HS-27A (cell line): Measurements from ENCODE around the gene NOL4L.
"Not testable (repeated sequence)": the region's sequence is repeated elsewhere in the genome, so short reads cannot be mapped to it uniquely, and the experiment has no call there.

Experiments
- DNase-seq: peaks from one replicate; pipeline ENCODE4 v3.0.0-alpha.2; 2012; ENCODE audit warnings: low read depth, missing footprints

Gene NOL4L

DNA sequence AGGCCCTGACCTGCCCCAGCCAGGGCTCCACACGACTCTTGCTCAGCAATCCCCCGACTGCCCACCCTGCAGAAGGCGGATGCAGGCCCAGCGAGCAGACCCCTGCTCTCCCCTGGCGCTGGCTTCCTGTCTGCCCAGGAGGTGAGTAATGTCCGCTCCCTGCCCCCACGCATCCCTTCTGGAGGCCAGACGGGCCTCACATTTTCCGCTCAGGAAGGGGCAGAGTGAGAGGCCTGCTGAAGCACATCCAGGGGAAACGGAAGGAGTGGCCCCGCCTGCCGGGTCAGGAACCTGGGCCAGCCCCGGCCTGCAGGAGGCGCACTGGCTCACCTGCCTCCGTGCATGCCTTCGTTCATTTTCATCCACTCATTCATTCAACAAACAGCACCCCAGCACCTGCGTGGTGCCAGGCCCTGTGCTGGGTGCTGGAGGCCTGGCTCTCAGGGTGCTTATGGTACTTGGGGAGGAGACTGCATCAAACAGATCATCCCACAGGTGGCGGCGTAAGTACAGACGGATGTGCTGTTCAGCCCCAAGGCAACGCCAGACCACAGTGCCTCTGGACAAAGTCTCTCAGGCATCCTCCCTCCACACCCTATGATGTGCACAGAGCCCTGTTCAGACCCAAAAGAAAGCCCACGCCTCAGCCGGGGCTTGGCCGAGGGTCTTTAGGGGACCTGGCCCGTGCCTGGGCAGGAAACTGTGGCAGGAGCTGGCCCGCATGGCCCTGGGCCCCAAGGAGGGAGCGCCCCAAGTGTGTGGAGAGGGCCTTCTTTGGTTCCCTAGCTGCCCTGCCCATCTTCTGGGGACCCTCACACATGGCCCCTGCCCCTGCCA lies 114.9 kb downstream of the NOL4L start:
- DNase-seq: no peak

DNA sequence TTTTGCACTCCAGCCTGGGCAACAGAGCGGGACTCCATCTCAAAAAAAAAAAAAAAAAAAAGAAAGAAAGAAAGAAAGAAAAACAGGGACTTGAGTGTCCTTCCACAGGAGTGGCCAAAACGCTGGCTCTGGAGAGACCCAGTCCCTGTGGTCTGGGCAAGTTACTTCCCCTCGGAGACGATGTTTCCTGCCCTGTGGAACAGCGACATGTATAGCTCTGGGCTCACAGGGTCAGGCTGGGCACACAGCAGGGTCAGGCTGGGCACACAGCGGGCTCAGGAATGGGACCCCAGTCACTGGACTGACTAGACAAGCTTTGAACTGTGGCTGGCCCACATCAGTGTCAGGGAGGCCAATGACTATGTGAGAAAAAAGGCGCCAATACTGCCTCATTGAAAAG lies 116.3 kb downstream of the NOL4L start:
- DNase-seq: no peak

DNA sequence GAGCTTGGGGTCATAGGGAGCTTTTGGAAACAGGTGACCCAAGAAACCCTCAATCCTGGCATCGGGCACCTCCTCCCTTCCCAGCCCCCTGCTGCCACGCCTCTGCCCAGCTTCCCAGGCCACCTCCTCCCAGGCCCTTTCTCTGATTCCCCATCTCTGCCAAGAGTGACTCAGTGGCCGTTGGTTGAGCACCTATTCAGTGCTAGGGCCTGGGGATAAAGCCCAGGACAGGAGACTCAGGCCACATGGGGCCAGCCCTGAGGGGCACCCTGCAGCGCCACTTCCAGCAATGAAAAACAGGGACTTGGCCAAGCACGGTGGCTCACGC lies 116.9 kb downstream of the NOL4L start:
- no peak for DNase-seq

DNA sequence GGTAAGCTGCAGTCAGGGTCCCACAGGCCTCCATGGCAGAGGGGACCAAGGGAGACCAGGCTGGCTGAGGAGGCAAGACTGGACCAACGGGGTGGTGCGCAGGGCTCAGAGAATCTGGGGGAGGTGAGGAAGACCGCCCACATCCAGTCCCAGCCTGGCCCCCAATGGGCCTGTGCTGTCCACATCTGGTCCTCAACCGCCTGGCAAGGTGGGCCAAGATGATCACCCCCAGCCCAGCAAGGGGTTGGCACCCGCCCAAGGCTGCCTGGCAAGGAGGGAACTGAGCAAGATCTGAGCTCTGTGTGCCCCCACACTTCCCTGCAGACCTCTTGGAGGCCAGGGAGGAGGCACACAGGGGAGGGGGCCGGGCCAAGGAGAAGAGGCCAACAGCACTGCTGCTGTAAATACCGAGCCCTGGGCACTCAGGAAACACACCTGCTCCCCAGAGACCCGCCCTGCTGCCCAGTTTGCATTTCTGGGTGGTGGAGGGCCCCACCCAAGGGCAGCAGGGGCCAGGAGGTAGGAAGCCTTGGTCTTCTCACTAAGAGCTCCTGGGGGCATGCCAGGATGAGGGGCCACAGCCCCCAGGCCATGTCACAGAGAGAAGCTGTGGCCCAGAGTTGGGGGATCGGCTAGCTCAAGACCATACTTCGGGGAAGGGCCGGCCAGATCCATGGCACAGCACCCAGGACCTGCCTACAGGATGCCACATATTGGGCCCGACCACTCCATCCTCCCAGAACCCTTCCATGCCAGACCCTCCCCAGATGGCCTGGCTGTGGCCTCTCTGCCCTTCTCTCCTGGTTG lies 117.4 kb downstream of the NOL4L start:
- DNase-seq: no peak

DNA sequence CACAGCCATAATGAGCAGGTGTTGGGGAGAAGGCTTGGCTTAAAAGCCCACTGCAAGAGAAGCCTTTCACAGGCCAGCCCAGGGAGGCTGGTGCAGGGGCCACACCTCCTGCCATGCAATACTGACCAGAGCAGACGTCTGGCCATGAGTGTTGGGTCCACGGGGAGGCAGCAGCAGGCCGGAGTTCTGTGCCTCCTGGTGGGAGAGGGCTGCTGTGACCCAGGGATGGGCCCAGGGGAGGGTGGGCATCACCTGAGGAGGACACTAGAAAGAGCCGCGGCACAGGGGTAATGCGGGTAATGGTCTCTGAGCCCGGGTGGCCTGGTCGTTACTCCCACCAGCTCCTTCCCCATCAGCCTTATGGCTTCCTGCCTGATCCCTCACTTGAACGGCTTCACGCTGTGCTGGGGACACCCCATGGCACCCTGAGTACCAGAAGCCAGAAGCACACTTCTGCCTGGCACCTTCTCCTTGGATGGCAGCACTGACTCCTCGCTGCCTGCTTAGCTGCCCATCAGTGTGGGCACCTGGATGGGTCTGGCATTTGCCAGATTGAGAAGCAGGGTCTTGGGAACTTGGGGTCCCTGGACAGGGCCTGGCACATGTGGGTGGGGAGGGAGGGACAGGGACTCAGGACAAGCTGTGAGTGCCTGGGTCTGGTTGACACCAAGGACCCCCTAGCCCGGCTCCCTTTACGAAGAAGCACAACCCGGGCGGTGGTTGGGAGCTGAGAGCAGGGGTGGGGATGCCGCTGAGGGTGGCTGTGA lies 118.2 kb downstream of the NOL4L start:
- DNase-seq: no peak

DNA sequence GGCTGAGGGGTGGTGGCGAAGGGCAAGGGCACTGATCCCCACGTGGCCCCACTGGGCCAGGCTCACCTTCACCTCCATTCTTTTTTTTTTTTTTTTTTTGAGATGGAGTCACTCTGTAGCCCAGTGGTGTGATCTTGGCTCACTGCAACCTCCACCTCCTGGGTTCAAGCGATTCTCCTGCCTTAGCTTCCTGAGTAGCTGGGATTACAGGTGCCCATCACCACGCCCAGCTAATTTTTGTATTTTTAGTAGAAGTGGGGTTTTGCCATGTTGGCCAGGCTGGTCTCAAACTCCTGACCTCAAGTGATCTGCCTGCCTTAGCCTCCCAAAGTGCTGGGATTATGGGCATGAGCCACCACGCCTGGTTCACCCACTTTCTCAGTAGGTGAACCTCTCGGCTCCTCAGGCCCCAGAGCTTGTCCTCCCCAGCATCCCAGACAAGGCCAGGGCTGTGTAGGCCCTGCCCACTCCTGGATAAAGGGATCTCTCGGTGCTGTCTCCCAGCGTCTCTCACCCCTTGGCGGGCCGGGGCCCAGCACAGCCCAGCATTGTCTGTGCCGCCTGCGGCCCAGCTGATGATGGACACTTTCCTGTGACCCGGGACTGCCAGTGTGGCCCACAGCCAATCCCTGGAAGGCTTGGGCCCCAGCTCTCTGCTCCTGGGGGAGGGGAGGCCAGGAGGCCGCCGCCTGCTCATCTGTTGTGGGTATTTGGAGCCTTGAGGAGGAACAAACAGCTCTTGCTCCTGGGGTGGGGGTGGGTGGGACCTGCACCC lies 119.0 kb downstream of the NOL4L start:
- DNase-seq: not testable (repeated sequence)

DNA sequence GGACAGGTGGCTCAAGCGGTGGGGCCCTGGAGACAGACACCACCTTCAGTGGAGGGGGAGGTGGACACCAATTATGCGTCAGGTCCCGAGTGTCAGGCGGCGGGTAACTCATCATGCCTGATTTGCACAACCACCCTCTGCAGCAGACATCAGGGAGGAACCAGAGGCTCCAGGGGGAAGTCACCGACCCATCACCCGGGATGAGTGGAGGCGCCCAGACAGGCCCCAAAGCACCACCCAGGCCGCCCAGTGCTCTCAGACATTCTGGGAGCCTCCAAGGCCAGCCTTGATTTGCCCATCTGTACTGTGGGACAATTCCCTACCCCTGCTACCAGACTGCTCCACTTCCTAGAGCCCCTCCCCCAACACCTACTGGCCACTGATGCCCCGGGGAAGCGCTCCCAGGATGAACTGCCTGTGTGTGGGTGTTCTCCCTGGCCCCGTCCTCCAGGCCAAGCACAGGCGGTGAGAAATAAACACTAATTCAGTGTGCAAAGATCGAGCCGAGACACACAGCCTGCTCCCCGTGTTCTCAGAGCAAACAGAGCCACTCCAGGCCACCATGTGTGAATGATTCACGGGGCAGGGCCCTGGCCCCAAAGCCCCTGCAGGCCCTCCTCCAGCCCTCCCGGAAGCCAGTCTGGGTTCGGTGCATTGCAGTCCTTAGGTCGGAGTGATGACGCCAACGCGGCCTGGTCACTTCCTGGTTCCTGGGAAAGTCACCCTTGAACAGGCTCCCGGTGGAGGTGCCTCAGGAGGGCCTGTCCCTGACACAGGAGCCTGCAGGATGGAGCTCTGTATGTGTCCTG lies 119.8 kb downstream of the NOL4L start:
- no peak for DNase-seq

DNA sequence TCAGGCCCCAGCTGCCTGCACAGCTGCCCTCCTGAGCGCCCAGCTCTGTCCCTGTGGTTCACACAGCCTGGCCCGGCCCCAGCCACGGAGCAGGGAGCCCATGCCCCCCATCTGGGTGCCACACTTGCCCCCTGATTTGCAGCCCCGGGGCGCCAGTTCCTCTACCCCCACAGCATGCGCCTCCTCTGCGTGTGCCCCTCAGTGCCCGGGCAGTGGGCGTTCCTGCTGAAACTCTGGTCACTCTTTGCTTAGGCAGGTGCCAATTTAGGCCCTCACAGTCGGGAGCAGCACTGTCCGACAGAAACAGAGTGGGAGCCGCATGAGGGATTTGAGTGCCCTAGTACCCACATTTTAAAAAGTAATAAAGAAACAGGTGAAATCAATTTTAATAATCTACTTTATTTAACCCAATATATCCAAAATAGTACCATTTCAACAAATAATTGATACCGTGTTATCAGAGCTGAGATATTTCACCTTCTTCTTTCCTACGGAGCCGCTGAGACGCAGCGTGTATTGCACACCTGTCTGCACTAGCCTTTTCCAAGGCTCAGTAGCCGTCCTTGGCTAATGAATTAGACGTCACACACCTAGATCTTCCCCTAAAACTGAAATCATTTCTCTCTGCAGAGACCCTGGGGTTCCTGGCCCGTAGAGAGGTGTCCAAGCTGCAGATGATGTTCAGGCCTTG lies 120.6 kb downstream of the NOL4L start:
- DNase-seq: no peak

DNA sequence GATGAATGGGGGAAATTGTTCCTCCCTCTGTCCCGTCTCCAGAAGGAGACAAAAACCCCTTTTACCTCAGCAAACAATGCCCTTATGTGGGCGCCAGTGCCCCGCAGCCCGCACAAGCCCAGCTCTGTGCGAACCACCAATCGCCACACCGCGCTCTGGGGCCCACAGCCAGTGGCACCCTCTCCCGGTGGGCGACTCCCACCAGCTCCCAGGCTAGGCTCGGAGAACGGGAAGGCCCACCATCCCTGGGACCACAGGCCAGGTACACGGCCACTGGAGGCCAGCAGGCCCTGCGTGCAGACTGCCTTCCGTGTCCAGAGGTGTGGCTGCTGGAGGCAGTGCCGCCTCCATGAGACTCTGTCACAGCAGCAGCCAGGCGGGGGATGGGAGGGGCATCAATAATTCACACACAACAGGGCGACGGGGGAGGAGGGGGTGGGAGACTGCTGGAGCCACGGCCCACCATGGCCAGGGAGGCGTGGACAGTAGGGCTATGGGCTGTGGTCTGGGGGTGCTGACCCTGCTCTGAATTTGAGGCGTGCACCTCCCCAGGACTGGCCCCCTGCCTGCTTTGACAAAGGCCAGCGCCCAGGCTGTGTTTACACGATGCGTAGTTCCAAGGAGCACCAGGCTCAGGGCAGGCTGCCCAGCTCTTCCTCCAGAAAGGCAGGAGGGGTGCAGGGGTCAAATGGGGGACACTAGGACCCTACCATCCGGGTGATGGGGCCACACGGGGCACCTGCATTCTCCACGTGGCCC lies 121.3 kb downstream of the NOL4L start:
- DNase-seq: no peak

DNA sequence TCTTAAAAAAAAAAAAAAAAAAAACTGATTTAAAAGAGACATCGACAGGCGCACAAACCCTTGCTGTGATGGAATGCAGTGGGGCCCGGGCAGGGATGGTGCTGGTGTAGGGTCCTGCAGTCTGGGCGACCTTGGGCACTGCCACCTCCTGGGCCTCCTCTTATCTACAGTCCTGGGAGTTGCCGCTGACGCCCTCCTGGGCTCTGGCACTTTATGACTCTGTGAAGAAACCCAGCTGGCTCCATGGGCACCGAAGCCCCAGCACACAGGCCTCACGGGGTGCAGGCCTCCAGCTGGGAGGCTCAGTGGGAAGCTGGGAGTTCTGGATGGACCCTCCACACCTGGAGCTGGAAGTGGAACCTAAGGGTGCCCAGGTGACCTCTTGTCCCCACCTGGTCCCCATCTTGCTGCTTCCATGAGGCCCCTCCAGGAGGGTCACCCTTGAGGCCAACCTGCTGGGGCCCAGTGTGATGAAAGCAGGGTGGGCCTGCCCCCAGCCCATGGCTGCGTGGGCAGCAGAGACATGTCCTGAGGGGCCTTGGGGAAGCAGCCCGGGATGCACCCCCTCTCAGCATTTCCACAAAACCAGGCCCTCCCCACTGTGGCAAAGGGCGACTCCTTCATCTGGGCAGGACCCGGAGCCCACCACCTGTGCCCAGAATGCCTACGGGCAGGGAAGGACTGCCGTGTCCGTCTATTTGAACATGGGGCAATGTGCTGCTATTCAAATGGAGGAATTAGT lies 122.1 kb downstream of the NOL4L start:
- no peak for DNase-seq

DNA sequence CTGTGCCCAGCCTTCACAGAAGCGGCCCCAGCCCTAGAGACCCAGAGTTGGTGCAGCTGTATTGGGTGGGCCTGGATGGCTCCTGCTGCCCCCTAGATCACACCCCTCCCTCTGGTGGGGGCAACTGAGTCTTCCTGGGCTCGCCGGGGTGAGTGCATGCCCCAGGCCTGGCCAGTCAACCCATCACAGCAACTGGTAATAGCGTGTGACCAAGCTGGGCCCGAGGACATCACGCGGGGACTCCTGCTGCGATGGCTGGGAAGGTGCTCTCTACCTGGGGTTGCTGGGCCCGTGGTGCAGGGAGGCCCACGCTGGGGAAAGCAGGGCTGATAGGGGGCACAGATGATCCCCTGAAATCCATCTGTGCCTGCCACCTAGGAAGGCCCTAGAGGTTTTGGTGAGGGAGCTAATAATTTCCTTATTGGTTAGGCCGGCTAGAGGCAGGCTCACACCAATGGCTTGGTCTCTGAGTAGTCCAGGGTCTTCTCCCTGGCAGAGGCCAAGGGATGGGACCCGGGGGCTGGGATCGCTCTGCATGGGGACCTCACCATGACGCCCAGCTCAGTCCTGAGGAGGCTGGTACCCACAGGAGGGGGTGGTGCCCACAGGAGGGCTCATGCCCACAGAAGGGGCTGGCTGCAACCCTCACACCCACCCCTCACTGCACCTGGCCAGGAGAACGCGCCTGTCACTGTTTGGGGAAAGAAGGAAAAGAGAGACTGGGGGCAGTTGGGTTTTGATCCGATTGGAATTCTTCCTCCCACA lies 123.1 kb downstream of the NOL4L start:
- DNase-seq: no peak

DNA sequence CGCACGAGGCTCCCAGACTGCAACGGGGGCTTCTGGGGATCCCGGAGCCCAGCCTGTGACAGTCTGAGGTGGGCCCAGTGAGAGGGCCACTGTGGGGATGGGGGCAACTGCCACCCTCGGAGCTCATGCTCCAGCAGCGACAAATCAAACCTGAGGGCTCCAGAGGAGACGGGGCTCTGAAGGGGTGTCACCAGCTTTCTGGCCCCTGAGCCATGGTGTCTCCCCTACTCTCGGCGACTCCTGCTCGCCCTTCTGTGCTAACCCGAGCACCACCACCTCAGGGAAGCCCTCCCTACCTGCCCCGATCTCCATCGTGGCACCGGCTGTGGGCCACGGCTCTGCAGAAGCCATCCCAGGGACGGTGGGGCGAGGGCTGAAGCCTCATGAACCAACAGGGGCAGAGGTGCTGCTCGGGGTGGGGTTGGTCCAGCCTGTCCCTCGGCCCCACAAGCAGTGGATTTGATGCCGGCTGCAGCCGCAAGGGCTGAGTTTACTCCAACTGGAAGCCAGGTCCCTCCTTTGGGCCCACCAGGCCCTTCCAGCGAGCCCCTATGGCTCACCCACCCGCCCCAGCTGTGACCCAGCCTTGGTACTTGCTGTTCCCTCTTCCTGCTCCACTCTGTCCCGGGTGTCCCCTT lies 124.3 kb downstream of the NOL4L start:
- DNase-seq: no peak

DNA sequence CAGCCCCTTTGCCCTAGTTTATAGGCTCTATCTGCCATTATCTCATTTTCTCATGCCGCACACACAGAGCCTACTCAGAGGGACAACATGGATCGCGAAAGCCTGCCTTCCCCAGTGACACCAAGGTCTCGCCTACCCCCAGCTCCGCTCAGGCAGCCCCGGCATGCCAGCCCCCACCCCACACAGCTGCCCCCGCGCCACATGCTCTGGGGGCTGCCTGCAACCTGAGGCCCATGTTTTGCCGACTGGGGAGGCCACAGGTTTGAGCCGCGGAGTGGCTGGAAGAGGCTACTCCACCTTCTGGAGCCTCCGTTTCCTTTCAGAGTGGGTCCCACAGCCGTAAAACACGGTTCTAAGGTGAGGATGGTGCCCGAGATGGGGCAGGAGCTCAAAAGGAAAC lies 124.9 kb downstream of the NOL4L start:
- DNase-seq: no peak

DNA sequence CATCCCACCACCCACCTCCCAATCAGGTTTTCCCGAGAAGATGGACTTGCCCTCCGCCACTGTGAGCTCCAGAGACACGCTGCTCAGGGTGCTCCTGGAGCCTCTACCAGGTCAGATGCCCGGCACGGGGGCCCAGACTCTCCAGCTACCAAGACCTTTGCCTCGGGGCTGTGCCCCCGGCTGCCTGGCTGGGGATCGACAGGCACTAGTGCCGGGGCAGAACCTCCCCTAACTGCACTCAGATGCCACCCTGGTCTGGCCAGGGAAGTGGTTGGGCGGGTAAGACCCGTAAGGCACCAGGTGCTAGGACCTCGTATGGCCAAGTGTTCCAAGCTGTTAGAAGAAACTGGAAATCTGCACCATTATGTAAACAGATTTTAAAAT lies 126.3 kb downstream of the NOL4L start:
- no peak for DNase-seq

DNA sequence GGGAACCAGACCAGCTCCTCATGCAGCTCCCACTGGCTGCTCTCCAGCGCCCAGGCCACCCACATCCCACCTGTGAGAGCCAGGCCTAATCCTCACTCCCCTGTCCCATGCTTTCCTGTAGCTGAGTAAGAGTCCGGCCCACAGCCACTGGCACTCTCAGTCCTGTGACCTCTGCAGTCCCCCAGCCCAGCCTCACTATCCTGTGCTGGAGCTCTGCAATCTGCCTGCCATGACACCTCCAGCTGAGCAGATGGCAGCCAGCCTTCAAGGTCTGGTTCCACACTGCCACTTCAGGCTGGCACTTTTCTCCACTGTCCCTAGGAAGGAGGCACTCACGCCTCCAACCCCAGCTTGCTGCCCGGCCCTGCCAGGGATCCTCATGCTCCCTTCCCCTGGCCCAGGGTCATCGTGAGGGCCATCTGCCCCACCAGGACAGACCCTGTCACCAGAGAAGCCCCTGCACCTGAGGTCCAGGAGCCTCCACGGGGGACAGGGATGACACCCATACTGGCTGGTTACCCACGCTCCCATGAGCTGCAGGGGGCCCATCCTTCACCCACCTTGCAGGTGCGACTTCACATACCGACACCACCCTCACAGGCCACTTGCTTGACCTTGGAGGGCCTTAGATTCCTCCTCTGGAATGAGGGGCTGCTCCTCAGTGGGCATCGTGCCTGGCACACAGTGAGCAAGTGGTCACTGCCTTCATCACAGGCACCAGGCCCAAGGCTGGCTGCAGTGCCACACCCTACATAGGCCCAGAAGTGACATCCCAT lies 126.9 kb downstream of the NOL4L start:
- no peak for DNase-seq

DNA sequence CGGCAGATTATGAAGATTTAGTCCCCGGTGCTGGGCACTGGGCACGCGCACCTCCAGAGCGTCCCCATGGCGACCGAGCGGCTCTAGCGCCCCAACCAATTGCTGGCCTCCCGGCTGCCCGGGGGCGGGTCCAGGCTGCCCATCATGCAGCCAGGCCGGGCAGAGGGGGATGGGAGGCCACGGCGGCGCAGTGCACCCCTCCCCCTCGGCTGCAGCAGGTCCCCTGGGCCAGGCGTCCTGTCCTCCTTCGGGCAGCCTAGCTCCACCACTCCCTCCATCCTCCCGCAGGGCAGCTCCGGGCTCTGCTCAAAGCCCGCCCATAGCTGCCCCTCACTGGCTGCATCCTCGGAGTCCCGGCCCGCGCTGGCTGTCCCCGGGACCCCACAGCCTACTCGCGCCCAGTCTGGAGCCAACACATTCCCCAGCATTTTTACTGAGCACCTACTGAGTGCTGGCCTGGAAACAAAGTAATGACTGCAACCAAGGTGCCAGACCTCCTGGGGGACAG lies 127.6 kb downstream of the NOL4L start:
- no peak for DNase-seq
